Stimulated activated CD8-positive, alpha-beta memory T cell treated with anti-CD3 and anti-CD28 coated beads, Interleukin-4, amount 100 ng/mL, for 1 hour (primary cell): ENCODE results near the gene PGAM5.

Experiments
- DNase-seq, 2 donors: peaks; one replicate each; pipeline ENCODE4 v3.0.0-alpha.2; 2020; ENCODE audit warnings: low read depth in 2 of 2, low spot score in 1 of 2

PGAM5 gene

GRCh38 chr12:132710405-132711079 is at the start of gene PGAM5:
Gene PGAM5 (plus strand): TSS chr12:132710842. CDS start chr12:132710877, 35 bp downstream.
- peak; percentile 69 to 78 for DNase-seq

- DNase-seq, result no peak
These were observed 49.6 kb upstream of the PGAM5 start for GRCh38 chr12:132660996-132661395.

GRCh38 chr12:132661972-132662371 is 48.7 kb upstream of the PGAM5 start:
- no peak for DNase-seq

GRCh38 chr12:132662901-132663755 is 47.5 kb upstream of the PGAM5 start:
- DNase-seq, result no peak

- DNase-seq, result no peak
These were observed 46.2 kb upstream of the PGAM5 start for GRCh38 chr12:132664206-132665148.

- no peak for DNase-seq
These were observed 45.5 kb upstream of the PGAM5 start for GRCh38 chr12:132665149-132665491.

- no peak for DNase-seq
These were observed 44.8 kb upstream of the PGAM5 start for GRCh38 chr12:132665794-132666193.

- no peak for DNase-seq
These were observed 42.2 kb upstream of the PGAM5 start for GRCh38 chr12:132668191-132669088.

GRCh38 chr12:132669166-132669879 is 41.3 kb upstream of the PGAM5 start:
- no peak for DNase-seq

- no peak for DNase-seq
These were observed 38.5 kb upstream of the PGAM5 start for GRCh38 chr12:132672116-132672515.

GRCh38 chr12:132672678-132673077 is 38.0 kb upstream of the PGAM5 start:
- DNase-seq, result no peak

GRCh38 chr12:132673288-132674179 is 37.1 kb upstream of the PGAM5 start:
- DNase-seq, result no peak

GRCh38 chr12:132674561-132674960 is 36.1 kb upstream of the PGAM5 start:
- no peak for DNase-seq

GRCh38 chr12:132675757-132676432 is 34.7 kb upstream of the PGAM5 start:
- no peak for DNase-seq

- no peak for DNase-seq
These were observed 33.1 kb upstream of the PGAM5 start for GRCh38 chr12:132677492-132677891.

GRCh38 chr12:132685400-132685799 is 25.2 kb upstream of the PGAM5 start:
- no peak for DNase-seq

GRCh38 chr12:132686825-132687210 is 23.8 kb upstream of the PGAM5 start:
- no peak for DNase-seq
